ENCODE measurements around the gene QKI. TPM values are rescaled to one million over a fixed set of nuclear protein-coding genes. Genes with fewer than 3 reads are reported as not detected.

Gene QKI
- total RNA-seq, 2 donors from 2014 or later, result 9.1 to 28.0 TPM

DNA sequence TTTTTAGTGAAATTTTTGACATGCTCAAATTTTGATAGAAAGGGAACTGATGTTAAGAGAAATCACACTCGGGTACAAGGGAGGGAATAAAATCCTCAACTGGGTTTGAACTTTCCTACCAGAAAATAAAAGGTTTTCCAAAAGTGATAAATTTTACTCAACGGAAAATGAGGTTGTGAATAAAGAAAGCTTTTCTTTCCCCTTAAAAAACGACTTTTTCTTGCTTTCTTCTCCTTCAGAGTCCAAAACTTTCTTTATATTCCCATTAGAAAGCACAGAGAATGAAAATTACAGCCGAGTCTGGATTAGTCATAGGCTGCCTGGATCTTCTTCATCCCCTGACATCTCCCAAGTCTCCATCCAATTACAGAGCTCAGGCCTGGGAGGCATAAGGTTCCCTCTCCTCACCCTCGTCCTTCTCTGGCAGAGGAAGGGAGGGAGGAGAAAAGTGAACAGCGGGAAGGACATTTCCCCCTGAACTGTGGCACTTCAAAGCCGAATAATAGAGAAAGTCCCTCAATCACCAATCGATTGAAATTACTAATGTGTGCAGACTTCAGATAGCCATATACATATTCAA lies 28.1 kb upstream of the QKI start:
- H3K9me3 ChIP-seq, result no peaks in the 10 kb centered on the region
- no peak overlapping the region for H3K9ac ChIP-seq (ENCODE audit: low read depth in 2 of 2, low read length in 2 of 2)
- intact Hi-C loops (cut with DNase I), result no loop called here
- no peak for DNase-seq
- H3K4me1 ChIP-seq, result no peaks in the 10 kb centered on the region
- H3K27me3 ChIP-seq, result no peaks in the 10 kb centered on the region
- H3K36me3 ChIP-seq, result no peaks in the 10 kb centered on the region
- H3K27ac ChIP-seq, result no peak overlapping the region
- no peak overlapping the region for H3K4me3 ChIP-seq
- TF ChIP-seq, protein P1, sequence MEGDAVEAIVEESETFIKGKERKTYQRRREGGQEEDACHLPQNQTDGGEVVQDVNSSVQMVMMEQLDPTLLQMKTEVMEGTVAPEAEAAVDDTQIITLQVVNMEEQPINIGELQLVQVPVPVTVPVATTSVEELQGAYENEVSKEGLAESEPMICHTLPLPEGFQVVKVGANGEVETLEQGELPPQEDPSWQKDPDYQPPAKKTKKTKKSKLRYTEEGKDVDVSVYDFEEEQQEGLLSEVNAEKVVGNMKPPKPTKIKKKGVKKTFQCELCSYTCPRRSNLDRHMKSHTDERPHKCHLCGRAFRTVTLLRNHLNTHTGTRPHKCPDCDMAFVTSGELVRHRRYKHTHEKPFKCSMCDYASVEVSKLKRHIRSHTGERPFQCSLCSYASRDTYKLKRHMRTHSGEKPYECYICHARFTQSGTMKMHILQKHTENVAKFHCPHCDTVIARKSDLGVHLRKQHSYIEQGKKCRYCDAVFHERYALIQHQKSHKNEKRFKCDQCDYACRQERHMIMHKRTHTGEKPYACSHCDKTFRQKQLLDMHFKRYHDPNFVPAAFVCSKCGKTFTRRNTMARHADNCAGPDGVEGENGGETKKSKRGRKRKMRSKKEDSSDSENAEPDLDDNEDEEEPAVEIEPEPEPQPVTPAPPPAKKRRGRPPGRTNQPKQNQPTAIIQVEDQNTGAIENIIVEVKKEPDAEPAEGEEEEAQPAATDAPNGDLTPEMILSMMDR (IDR thresholded peaks at IDR 0.05), result no peak

DNA sequence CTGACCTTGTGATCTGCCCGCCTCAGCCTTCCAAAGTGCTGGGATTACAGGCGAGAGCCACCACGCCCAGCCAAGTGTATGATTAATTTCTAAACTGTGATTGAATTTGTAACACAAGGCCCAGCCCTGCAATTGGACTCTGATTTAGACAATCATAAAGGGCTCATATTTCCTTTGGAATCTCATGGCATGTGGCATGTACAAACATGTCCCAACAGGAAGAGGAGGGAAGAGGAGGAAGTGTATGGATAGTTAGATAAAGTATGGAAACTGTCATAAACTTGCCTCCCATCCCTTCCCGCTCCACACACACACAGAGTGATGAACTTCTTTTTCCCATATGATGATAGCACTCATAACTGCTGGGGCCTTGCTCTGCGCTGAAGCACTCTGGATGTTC lies 27.2 kb upstream of the QKI start:
- Histone ChIP-seq H3K9ac (ENCODE audit: low read depth in 2 of 2, low read length in 2 of 2) (no peak overlapping the region), H3K27ac (no peak overlapping the region), H3K9me3 (no peaks in the 10 kb centered on the region), H3K4me1 (no peaks in the 10 kb centered on the region), H3K36me3 (no peaks in the 10 kb centered on the region), H3K27me3 (no peaks in the 10 kb centered on the region), H3K4me3 (no peak overlapping the region)
- TF ChIP-seq, protein P1 (IDR thresholded peaks at IDR 0.05), result no peak
- DNase-seq, result peak; percentile 35
- intact Hi-C loops (cut with DNase I), result no loop called here

DNA sequence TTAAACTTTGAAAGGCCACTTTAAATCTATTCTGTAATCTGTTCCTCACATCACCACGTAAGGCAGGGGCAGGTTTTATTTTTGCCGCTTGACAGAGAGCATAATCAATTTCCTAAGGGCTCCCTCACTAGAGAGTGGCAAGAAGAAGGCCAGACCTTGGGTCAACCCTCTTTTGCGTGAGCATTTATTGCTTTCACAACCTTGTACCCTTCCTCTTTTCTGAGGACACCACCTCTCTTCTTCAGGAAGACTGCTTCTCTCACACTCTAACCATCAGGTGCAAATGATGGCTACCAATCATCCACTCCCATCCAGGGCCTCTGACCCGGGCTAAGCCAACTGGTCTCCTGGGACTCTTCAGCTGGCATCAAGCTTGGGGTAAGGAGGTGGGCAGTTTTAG lies 25.2 kb upstream of the QKI start:
- no peak overlapping the region for H3K9ac ChIP-seq (ENCODE audit: low read depth in 2 of 2, low read length in 2 of 2)
- no peak overlapping the region for H3K4me3 ChIP-seq
- H3K9me3 ChIP-seq, result no peaks in the 10 kb centered on the region
- H3K27me3 ChIP-seq, result no peaks in the 10 kb centered on the region
- TF ChIP-seq, protein P1 (IDR thresholded peaks at IDR 0.05), result no peak
- no peak for DNase-seq
- no peaks in the 10 kb centered on the region for H3K36me3 ChIP-seq
- no peaks in the 10 kb centered on the region for H3K4me1 ChIP-seq
- no peak overlapping the region for H3K27ac ChIP-seq
- intact Hi-C loops (cut with DNase I), result no loop called here

DNA sequence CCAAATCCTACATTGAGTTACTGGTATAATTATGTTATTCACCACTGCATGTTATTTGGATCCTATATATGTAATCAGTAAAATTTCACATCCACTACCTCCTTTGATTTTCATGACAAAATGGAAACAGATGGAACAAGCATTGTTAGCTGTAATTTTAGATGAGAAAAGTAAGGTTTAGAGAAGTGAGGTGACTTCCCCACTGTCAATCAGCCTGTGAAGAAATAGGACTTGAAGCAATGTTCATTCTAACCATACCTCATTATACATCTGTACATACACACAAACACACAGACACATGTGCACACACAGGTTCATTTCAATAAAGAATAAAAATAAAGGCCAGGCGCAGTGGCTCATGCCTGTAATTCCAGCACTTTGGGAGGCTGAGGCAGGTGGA lies 23.7 kb upstream of the QKI start:
- no peak overlapping the region for H3K27ac ChIP-seq
- no peaks in the 10 kb centered on the region for H3K9me3 ChIP-seq
- H3K4me1 ChIP-seq, result no peaks in the 10 kb centered on the region
- intact Hi-C loops (cut with DNase I), result no loop called here
- DNase-seq, result no peak
- TF ChIP-seq, protein P1 (IDR thresholded peaks at IDR 0.05), result no peak
- H3K9ac ChIP-seq (ENCODE audit: low read depth in 2 of 2, low read length in 2 of 2), result no peak overlapping the region
- no peak overlapping the region for H3K4me3 ChIP-seq
- no peaks in the 10 kb centered on the region for H3K27me3 ChIP-seq
- H3K36me3 ChIP-seq, result no peaks in the 10 kb centered on the region

DNA sequence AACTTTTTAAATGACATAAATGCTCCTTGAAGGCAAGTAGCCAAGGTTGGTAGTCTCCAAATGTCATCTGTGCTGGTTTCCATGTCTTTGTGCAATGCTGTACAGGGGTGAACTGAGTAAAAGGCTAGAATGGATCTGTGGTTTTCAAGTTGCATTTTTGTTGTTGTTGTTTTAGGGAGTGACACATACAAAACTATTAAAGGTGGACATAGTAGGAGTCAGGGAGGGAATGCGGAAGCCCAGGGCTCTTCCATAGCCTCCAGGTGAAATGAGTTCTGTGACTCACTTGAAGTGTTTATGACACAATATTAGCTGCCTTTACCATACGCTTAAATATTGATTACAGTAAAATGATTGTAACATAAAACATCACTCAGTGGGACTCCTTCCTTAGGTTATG lies 22.5 kb upstream of the QKI start:
- intact Hi-C loops (cut with DNase I), result no loop called here
- no peaks in the 10 kb centered on the region for H3K36me3 ChIP-seq
- H3K27me3 ChIP-seq, result no peaks in the 10 kb centered on the region
- no peak overlapping the region for H3K9ac ChIP-seq (ENCODE audit: low read depth in 2 of 2, low read length in 2 of 2)
- no peaks in the 10 kb centered on the region for H3K4me1 ChIP-seq
- DNase-seq, result no peak
- no peaks in the 10 kb centered on the region for H3K9me3 ChIP-seq
- H3K4me3 ChIP-seq, result no peak overlapping the region
- no peak overlapping the region for H3K27ac ChIP-seq
- TF ChIP-seq, protein P1 (IDR thresholded peaks at IDR 0.05), result no peak

All from colonic mucosa (tissue), 4 donors.